GM19372 (cell line): ENCODE data around the gene FAM200C.
"Not testable (repeated sequence)": the region's sequence is repeated elsewhere in the genome, so short reads cannot be mapped to it uniquely, and the experiment has no call there.

ENCODE experiments used
- ATAC-seq: cut with Tn5 transposase; IDR thresholded peaks from one replicate; pipeline ENCODE4 v1.9.1; 2021; ENCODE audit warnings: mild to moderate bottlenecking, low read depth, moderate library complexity; ENCODE audit not compliant: unreplicated experiment

FAM200C gene

GRCh38 chr5:160399402-160400353 lies at the start of gene FAM200C:
FAM200C (minus strand) TSS chr5:160400054; CDS start chr5:160395490, 4,564 bp downstream.
- ATAC-seq = peak; percentile 83

GRCh38 chr5:160449458-160449857 lies 49.6 kb upstream of the FAM200C start:
- no peak for ATAC-seq

- ATAC-seq = no peak
Measured at GRCh38 chr5:160448886-160449285, 49.0 kb upstream of the FAM200C start.

- ATAC-seq = no peak
Measured at GRCh38 chr5:160445751-160446150, 45.9 kb upstream of the FAM200C start.

- peak; percentile 40 for ATAC-seq
Measured at GRCh38 chr5:160445132-160445531, 45.3 kb upstream of the FAM200C start.

- ATAC-seq = no peak
Measured at GRCh38 chr5:160444407-160444806, 44.6 kb upstream of the FAM200C start.

GRCh38 chr5:160442824-160443431 lies 43.1 kb upstream of the FAM200C start:
- ATAC-seq = no peak

GRCh38 chr5:160441311-160441781 lies 41.5 kb upstream of the FAM200C start:
- ATAC-seq = peak; percentile 18

GRCh38 chr5:160439205-160439600 lies 39.3 kb upstream of the FAM200C start:
- peak; percentile 51 for ATAC-seq

- ATAC-seq = peak; percentile 33
Measured at GRCh38 chr5:160438316-160439204, 38.7 kb upstream of the FAM200C start.

- no peak for ATAC-seq
Measured at GRCh38 chr5:160437271-160437670, 37.4 kb upstream of the FAM200C start.

GRCh38 chr5:160436661-160437060 lies 36.8 kb upstream of the FAM200C start:
- not testable (repeated sequence) for ATAC-seq

GRCh38 chr5:160436017-160436416 lies 36.2 kb upstream of the FAM200C start:
- no peak for ATAC-seq

GRCh38 chr5:160435532-160435931 lies 35.7 kb upstream of the FAM200C start:
- no peak for ATAC-seq

GRCh38 chr5:160434022-160434531 lies 34.2 kb upstream of the FAM200C start:
- ATAC-seq = peak; percentile 79

GRCh38 chr5:160432787-160433186 lies 32.9 kb upstream of the FAM200C start:
- no peak for ATAC-seq

GRCh38 chr5:160432196-160432595 lies 32.3 kb upstream of the FAM200C start:
- no peak for ATAC-seq

GRCh38 chr5:160427607-160428006 lies 27.8 kb upstream of the FAM200C start:
- ATAC-seq = no peak

GRCh38 chr5:160423099-160423498 lies 23.2 kb upstream of the FAM200C start:
- no peak for ATAC-seq

GRCh38 chr5:160421625-160422258 lies 21.9 kb upstream of the FAM200C start, which contains the start of gene PTTG1:
PTTG1 (plus strand) TSS chr5:160421855; CDS start chr5:160422313, 458 bp downstream.
- ATAC-seq = peak; percentile 64
